Measurements from ENCODE around the gene UBE2I. TPM values are rescaled to one million over a fixed set of nuclear protein-coding genes. Genes with fewer than 3 reads are reported as not detected.

UBE2I gene
- total RNA-seq, 1 experiment from 2014 or later, result 261 TPM

DNA sequence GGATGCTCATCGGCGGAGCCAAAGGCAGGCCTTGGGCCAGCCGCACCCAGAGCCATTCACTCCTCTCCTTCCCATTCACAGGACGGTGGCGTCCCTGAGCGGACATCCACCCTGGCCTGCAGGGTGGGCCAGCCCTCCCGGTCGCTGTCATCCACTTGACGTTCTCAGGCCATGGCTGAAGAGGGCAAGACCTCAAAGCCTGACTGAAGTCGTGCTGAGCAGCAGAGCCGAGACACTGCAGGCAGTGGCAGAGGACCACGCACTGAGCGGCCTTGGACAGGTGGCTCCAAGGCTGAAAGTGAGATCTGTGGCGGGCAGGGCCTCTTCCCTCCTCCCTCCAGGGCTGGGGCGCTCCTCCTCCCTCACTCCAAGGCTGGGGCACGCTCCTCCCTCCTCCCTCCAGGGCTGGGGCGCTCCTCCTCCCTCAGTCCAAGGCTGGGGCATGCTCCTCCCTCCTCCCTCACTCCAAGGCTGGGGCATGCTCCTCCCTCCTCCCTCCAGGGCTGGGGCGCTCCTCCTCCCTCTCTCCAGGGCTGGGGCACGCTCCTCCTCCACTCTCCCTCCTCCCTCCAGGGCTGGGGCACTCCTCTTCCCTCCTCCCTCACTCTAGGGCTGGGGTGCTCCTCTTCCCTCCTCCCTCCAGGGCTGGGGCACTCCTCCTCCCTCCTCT is 66.4 kb downstream of the UBE2I start:
- CTCF ChIA-PET, result no interaction called here
- TF ChIP-seq, protein P1, sequence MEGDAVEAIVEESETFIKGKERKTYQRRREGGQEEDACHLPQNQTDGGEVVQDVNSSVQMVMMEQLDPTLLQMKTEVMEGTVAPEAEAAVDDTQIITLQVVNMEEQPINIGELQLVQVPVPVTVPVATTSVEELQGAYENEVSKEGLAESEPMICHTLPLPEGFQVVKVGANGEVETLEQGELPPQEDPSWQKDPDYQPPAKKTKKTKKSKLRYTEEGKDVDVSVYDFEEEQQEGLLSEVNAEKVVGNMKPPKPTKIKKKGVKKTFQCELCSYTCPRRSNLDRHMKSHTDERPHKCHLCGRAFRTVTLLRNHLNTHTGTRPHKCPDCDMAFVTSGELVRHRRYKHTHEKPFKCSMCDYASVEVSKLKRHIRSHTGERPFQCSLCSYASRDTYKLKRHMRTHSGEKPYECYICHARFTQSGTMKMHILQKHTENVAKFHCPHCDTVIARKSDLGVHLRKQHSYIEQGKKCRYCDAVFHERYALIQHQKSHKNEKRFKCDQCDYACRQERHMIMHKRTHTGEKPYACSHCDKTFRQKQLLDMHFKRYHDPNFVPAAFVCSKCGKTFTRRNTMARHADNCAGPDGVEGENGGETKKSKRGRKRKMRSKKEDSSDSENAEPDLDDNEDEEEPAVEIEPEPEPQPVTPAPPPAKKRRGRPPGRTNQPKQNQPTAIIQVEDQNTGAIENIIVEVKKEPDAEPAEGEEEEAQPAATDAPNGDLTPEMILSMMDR (IDR thresholded peaks at IDR 0.05; ENCODE audit: unreplicated experiment), result no peak
- H3K4me1 Mint-ChIP-seq (ENCODE audit: low read depth, unreplicated experiment), result peaks cover 16% of the 10 kb centered on the region
- no peak overlapping the region for H3K4me3 Mint-ChIP-seq (ENCODE audit: low read depth, unreplicated experiment)
- no peak overlapping the region for H3K27ac Mint-ChIP-seq (ENCODE audit: unreplicated experiment)
- no TSS peak for BruUV-seq (replicated peaks)
- no peaks in the 10 kb centered on the region for H3K27me3 Mint-ChIP-seq (ENCODE audit: unreplicated experiment)
- intact Hi-C loops (cut with micrococcal nuclease; ENCODE audit: unreplicated experiment), result no loop called here
- H3K36me3 Mint-ChIP-seq (ENCODE audit: insufficient read depth, unreplicated experiment), result peaks cover 28% of the 10 kb centered on the region
- H3K9me3 Mint-ChIP-seq (ENCODE audit: low read depth, unreplicated experiment), result no peaks in the 10 kb centered on the region
- DNase-seq, result no peak

Other genes starting within 250 kb of the UBE2I start
- gene SSTR5, start 236.9 kb upstream of the UBE2I start, total RNA-seq (2022), result not detected in 2 replicates
- not detected in 2 replicates for gene C1QTNF8, start 213.4 kb upstream of the UBE2I start, total RNA-seq (2022)
- gene CACNA1H, start 156.5 kb upstream of the UBE2I start, total RNA-seq (2022), result 0.05 TPM in 1 of 2 replicates, not detected in the other
- gene TPSG1, start 84.4 kb upstream of the UBE2I start, total RNA-seq (2022), result not detected in 2 replicates
- not detected in 2 replicates for gene TPSB2, start 79.5 kb upstream of the UBE2I start, total RNA-seq (2022)
- gene TPSAB1, start 68.9 kb upstream of the UBE2I start, total RNA-seq (2022), result not detected in 2 replicates
- gene TPSD1, start 53.6 kb upstream of the UBE2I start, total RNA-seq (2022), result not detected in 2 replicates
- 2.4 and 7.0 TPM in 2 replicates for gene BAIAP3, start 24.0 kb downstream of the UBE2I start, total RNA-seq (2022)
- gene TSR3, start 42.2 kb downstream of the UBE2I start, total RNA-seq (2022), result 59.4 and 72.4 TPM in 2 replicates
- gene GNPTG, start 42.3 kb downstream of the UBE2I start, total RNA-seq (2022), result 63.9 and 80.2 TPM in 2 replicates
- gene UNKL, start 105.1 kb downstream of the UBE2I start, total RNA-seq (2022), result 35.5 TPM in 2 replicates
- 16.6 and 23.4 TPM in 2 replicates for gene UQCC4, start 111.1 kb downstream of the UBE2I start, total RNA-seq (2022)
- gene PERCC1, start 121.4 kb downstream of the UBE2I start, total RNA-seq (2022), result not detected in 2 replicates
- 3.2 and 6.1 TPM in 2 replicates for gene CCDC154, start 134.9 kb downstream of the UBE2I start, total RNA-seq (2022)
- gene CLCN7, start 165.4 kb downstream of the UBE2I start, total RNA-seq (2022), result 117 and 122 TPM in 2 replicates
- gene PTX4, start 179.3 kb downstream of the UBE2I start, total RNA-seq (2022), result not detected in 2 replicates
- 84.9 and 85.4 TPM in 2 replicates for gene TELO2, start 183.7 kb downstream of the UBE2I start, total RNA-seq (2022)
- not detected in 2 replicates for gene TMEM204, start 224.0 kb downstream of the UBE2I start, total RNA-seq (2022)

Data from Calu3 (cell line).